ENCODE results near the gene DYSF. TPM values are rescaled to one million over a fixed set of nuclear protein-coding genes. Genes with fewer than 3 reads are reported as not detected.

DYSF gene
- polyA plus RNA-seq, 1 donor from 2014 or later: 0.04 TPM

- H3K9me3 ChIP-seq (ENCODE audit: low read length): no peaks in the 10 kb centered on the region
- no peak overlapping the region for H3K27ac ChIP-seq (ENCODE audit: low read length)
- no peaks in the 10 kb centered on the region for H3K36me3 ChIP-seq (ENCODE audit: insufficient read depth, low read length)
- no peaks in the 10 kb centered on the region for H3F3A ChIP-seq (ENCODE audit: insufficient read depth, low read length, poor library complexity, severe bottlenecking)
- H2AFZ ChIP-seq (ENCODE audit: low read depth, low read length): no peak overlapping the region
- no peak overlapping the region for H3K4me3 ChIP-seq (ENCODE audit: low read length)
- peaks cover 23% of the 10 kb centered on the region for H3K27me3 ChIP-seq (ENCODE audit: insufficient read depth, low read depth, low read length)
- H3K79me2 ChIP-seq (replicated peaks; ENCODE audit: insufficient read depth, low read length): no peaks in the 10 kb centered on the region
- TF ChIP-seq EP300 (conservative IDR thresholded peaks at IDR 0.05; ENCODE audit: poor library complexity, severe bottlenecking) (no peak), EZH2 (IDR thresholded peaks at IDR 0.05; ENCODE audit: borderline replicate concordance, insufficient read depth, low read length, poor library complexity, severe bottlenecking) (no peak), RAD21 (conservative IDR thresholded peaks at IDR 0.05) (no peak), POLR2AphosphoS5 (IDR thresholded peaks at IDR 0.05) (no peak), SMC3 (conservative IDR thresholded peaks at IDR 0.05; ENCODE audit: poor library complexity) (no peak), CTCF (IDR thresholded peaks at IDR 0.05; ENCODE audit: poor library complexity, severe bottlenecking) (no peak), TAF1 (IDR thresholded peaks at IDR 0.05; ENCODE audit: low read depth) (no peak)
- no peaks in the 10 kb centered on the region for H4K20me1 ChIP-seq (ENCODE audit: insufficient read depth)
- H3K9me2 ChIP-seq (ENCODE audit: insufficient read depth, low read length): no peaks in the 10 kb centered on the region
- no peak overlapping the region for H3K9ac ChIP-seq (ENCODE audit: low read length)
- no peak overlapping the region for H3K4me2 ChIP-seq (ENCODE audit: low read length)
Measured at GRCh38 chr2:71458413-71459083, 5.2 kb downstream of the DYSF start.

DNA sequence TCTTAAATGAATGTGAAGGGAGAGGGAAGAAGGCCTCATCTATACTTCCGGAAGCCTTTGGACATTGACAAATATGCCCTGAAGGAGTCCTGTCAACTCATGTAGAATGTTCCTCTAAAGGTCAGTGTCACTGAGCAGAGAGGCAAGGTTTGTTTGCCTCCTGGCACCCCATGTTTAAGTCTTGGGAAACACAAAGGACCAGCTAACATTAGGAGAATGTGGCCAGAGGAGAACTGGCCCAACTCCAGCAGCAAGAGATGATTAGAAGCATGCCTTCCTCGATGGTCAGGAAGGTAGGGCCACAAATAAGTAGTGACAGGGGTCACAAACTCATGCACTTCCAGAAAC lies 5.7 kb downstream of the DYSF start:
- H4K20me1 ChIP-seq (ENCODE audit: insufficient read depth): no peaks in the 10 kb centered on the region
- no peak overlapping the region for H3K27ac ChIP-seq (ENCODE audit: low read length)
- no peak overlapping the region for H3K9ac ChIP-seq (ENCODE audit: low read length)
- no peaks in the 10 kb centered on the region for H3K36me3 ChIP-seq (ENCODE audit: insufficient read depth, low read length)
- TF ChIP-seq CTCF (IDR thresholded peaks at IDR 0.05; ENCODE audit: poor library complexity, severe bottlenecking) (no peak), EP300 (conservative IDR thresholded peaks at IDR 0.05; ENCODE audit: poor library complexity, severe bottlenecking) (no peak), SMC3 (conservative IDR thresholded peaks at IDR 0.05; ENCODE audit: poor library complexity) (no peak), TAF1 (IDR thresholded peaks at IDR 0.05; ENCODE audit: low read depth) (no peak), POLR2AphosphoS5 (IDR thresholded peaks at IDR 0.05) (no peak), EZH2 (IDR thresholded peaks at IDR 0.05; ENCODE audit: borderline replicate concordance, insufficient read depth, low read length, poor library complexity, severe bottlenecking) (no peak), RAD21 (conservative IDR thresholded peaks at IDR 0.05) (no peak), MXI1 (conservative IDR thresholded peaks at IDR 0.05; ENCODE audit: poor library complexity, severe bottlenecking) (no peak)
- TF ChIP-seq, protein P1, sequence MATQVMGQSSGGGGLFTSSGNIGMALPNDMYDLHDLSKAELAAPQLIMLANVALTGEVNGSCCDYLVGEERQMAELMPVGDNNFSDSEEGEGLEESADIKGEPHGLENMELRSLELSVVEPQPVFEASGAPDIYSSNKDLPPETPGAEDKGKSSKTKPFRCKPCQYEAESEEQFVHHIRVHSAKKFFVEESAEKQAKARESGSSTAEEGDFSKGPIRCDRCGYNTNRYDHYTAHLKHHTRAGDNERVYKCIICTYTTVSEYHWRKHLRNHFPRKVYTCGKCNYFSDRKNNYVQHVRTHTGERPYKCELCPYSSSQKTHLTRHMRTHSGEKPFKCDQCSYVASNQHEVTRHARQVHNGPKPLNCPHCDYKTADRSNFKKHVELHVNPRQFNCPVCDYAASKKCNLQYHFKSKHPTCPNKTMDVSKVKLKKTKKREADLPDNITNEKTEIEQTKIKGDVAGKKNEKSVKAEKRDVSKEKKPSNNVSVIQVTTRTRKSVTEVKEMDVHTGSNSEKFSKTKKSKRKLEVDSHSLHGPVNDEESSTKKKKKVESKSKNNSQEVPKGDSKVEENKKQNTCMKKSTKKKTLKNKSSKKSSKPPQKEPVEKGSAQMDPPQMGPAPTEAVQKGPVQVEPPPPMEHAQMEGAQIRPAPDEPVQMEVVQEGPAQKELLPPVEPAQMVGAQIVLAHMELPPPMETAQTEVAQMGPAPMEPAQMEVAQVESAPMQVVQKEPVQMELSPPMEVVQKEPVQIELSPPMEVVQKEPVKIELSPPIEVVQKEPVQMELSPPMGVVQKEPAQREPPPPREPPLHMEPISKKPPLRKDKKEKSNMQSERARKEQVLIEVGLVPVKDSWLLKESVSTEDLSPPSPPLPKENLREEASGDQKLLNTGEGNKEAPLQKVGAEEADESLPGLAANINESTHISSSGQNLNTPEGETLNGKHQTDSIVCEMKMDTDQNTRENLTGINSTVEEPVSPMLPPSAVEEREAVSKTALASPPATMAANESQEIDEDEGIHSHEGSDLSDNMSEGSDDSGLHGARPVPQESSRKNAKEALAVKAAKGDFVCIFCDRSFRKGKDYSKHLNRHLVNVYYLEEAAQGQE (IDR thresholded peaks at IDR 0.05; ENCODE audit: borderline replicate concordance): no peak
- no peaks in the 10 kb centered on the region for H3F3A ChIP-seq (ENCODE audit: insufficient read depth, low read length, poor library complexity, severe bottlenecking)
- no peak overlapping the region for H2AFZ ChIP-seq (ENCODE audit: low read depth, low read length)
- H3K79me2 ChIP-seq (replicated peaks; ENCODE audit: insufficient read depth, low read length): no peaks in the 10 kb centered on the region
- no peaks in the 10 kb centered on the region for H3K9me3 ChIP-seq (ENCODE audit: low read length)
- H3K4me2 ChIP-seq (ENCODE audit: low read length): no peak overlapping the region
- peaks cover 23% of the 10 kb centered on the region for H3K27me3 ChIP-seq (ENCODE audit: insufficient read depth, low read depth, low read length)
- H3K4me3 ChIP-seq (ENCODE audit: low read length): no peak overlapping the region
- H3K9me2 ChIP-seq (ENCODE audit: insufficient read depth, low read length): no peaks in the 10 kb centered on the region

Data from neural cell (in vitro differentiated cells).